PFSK-1 (cell line): ENCODE results near the gene THEMIS.

Source experiments
- FOXP2 ChIP-seq: optimal IDR thresholded peaks from 2 replicates; pipeline ENCODE3; 2011; ENCODE audit warnings: borderline replicate concordance, control low read depth, inconsistent platforms; ENCODE audit not compliant: insufficient read depth; ENCODE audit errors: extremely low read length, extremely low read depth
- POLR2AphosphoS5 ChIP-seq: IDR thresholded peaks from 2 replicates; pipeline ENCODE4 v1.6.1; 2012; ENCODE audit warnings: low read depth, mild to moderate bottlenecking, control low read depth, low read length, moderate library complexity
- SIN3A ChIP-seq: IDR thresholded peaks from 2 replicates; pipeline ENCODE4 v1.6.1; 2012; ENCODE audit warnings: mild to moderate bottlenecking, low read length, moderate library complexity, borderline replicate concordance; ENCODE audit not compliant: insufficient read depth
- TAF1 ChIP-seq: IDR thresholded peaks from 2 replicates; pipeline ENCODE4 v1.6.1; 2012; ENCODE audit warnings: low read length, control low read depth, borderline replicate concordance; ENCODE audit not compliant: insufficient read depth

DNA sequence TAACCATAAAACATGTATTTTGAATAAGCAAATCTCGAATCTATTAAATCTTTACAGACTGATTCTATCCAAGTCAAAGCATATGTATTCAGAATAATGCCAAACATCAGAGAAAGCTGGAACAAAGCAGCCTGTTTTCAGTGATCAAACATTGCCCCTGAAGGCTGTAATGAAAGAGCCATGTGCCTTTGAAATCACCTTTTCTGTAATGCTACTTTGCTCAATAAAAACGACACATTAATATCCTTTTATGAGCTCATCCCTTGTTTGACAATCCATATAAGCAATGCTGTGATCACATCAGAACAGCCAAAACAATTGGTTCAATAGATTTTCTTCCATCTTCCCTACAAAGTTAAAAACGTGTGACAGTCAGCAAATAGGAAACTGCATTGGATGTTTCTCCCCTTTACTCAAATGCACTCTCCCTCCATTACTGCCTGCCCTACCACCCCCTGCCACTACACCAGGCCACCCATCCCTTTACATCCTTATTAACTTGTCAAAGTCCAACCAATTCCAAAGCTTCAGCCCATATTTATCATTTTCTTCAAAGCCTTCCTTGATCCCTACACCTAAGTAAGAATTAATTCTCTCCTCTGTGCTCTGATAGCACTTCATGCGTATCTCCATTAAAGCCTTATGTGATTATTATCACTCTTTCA lies 42.0 kb downstream of the THEMIS start:
- TF ChIP-seq TAF1 (no peak), POLR2AphosphoS5 (no peak), FOXP2 (no peak), SIN3A (no peak)
